ENCODE results near the gene SNX11. TPM values are rescaled to one million over a fixed set of nuclear protein-coding genes. Genes with fewer than 3 reads are reported as not detected.
"Not testable (repeated sequence)": the region's sequence is repeated elsewhere in the genome, so short reads cannot be mapped to it uniquely, and the experiment has no call there.

Gene SNX11
- total and polyA plus RNA-seq, 7 experiments from 2014 or later, result 12.3 to 35.1 (median 16.8) TPM

GRCh38 chr17:48070195-48070594, 37.4 kb upstream of the SNX11 start:
- Mint-ChIP-seq H3K9me3 (no peaks in the 10 kb centered on the region), H3K27me3 (no peaks in the 10 kb centered on the region), H3K4me1 (peaks cover 0 to 13% (median 0%) of the 10 kb centered on the region in 7 donors), H3K27ac (peak overlapping the region in 1 of 9 donors; percentile 38), H3K36me3 (peaks cover 0 to 32% (median 12%) of the 10 kb centered on the region in 5 donors), H3K4me3 (no peak overlapping the region)
- Histone ChIP-seq H3K27me3 (ENCODE audit: control insufficient read depth in 2 of 2, insufficient read depth in 2 of 2, low read length in 2 of 2) (no peaks in the 10 kb centered on the region), H3K4me3 (ENCODE audit: low read length) (no peak overlapping the region), H3K4me1 (ENCODE audit: control insufficient read depth in 2 of 2, insufficient read depth in 2 of 2, low read length in 2 of 2) (no peaks in the 10 kb centered on the region), H3K9me3 (ENCODE audit: control insufficient read depth in 2 of 3, low read length in 3 of 3) (no peaks in the 10 kb centered on the region), H3K36me3 (ENCODE audit: control insufficient read depth in 2 of 3, insufficient read depth in 3 of 3, low read length in 3 of 3) (peaks cover 0 to 48% (median 8%) of the 10 kb centered on the region in 3 experiments), H3K27ac (ENCODE audit: low read depth, low read length) (no peak overlapping the region)
- intact Hi-C loops (cut with micrococcal nuclease), result loop anchor here in 1 of 2 donors (5.0 kb wide), 1 partner anchor 228 kb away; the partner anchor contains the start of gene SCRN2
- ChIA-PET CTCF (interaction anchor here (0.7 kb wide), 1 partner anchor 44 kb away, joined by 3 read pairs; no protein-coding TSS in a partner anchor), POLR2A (interaction anchor here (2.4 kb wide), 1 partner anchor 22 kb away, joined by 7 read pairs; the partner anchor contains the start of gene NFE2L1)
- DNase-seq (no peak), ATAC-seq (no peak)

- ChIA-PET CTCF (interaction anchor here (6.4 kb wide), 1 partner anchor 45 kb away, joined by 66 read pairs; no protein-coding TSS in a partner anchor), POLR2A (no interaction called here)
- no peaks in the 10 kb centered on the region for H3K27me3 ChIP-seq (ENCODE audit: control insufficient read depth in 2 of 2, insufficient read depth in 2 of 2, low read length in 2 of 2)
- no peak for ATAC-seq
- intact Hi-C loops (cut with micrococcal nuclease), result loop anchor here in 1 of 2 donors (5.0 kb wide), 1 partner anchor 229 kb away; the partner anchor contains the start of gene SCRN2
- H3K4me1 Mint-ChIP-seq, result peaks cover 0 to 10% (median 0%) of the 10 kb centered on the region in 7 donors
- no peaks in the 10 kb centered on the region for H3K9me3 ChIP-seq (ENCODE audit: control insufficient read depth in 2 of 3, low read length in 3 of 3)
- no peak for DNase-seq
- H3K4me1 ChIP-seq (ENCODE audit: control insufficient read depth in 2 of 2, insufficient read depth in 2 of 2, low read length in 2 of 2), result no peaks in the 10 kb centered on the region
- no peak overlapping the region for H3K4me3 ChIP-seq (ENCODE audit: low read length)
- H3K9me3 Mint-ChIP-seq, result no peaks in the 10 kb centered on the region
- no peak overlapping the region for H3K4me3 Mint-ChIP-seq
- no peak overlapping the region for H3K27ac Mint-ChIP-seq
- no peaks in the 10 kb centered on the region for H3K27me3 Mint-ChIP-seq
- H3K36me3 ChIP-seq (ENCODE audit: control insufficient read depth in 2 of 3, insufficient read depth in 3 of 3, low read length in 3 of 3), result peaks cover 0 to 50% (median 14%) of the 10 kb centered on the region in 3 experiments
- no peak overlapping the region for H3K27ac ChIP-seq (ENCODE audit: low read depth, low read length)
- H3K36me3 Mint-ChIP-seq, result peaks cover 5 to 24% (median 11%) of the 10 kb centered on the region in 5 donors
Measured at GRCh38 chr17:48071654-48072053, 35.9 kb upstream of the SNX11 start.

GRCh38 chr17:48072811-48073210, 34.8 kb upstream of the SNX11 start:
- not testable (repeated sequence) for H3K27me3 ChIP-seq (ENCODE audit: control insufficient read depth in 2 of 2, insufficient read depth in 2 of 2, low read length in 2 of 2); DNase-seq; H3K27ac ChIP-seq (ENCODE audit: low read depth, low read length); H3K4me1 Mint-ChIP-seq; ATAC-seq; H3K9me3 Mint-ChIP-seq; H3K4me3 ChIP-seq (ENCODE audit: low read length); H3K27me3 Mint-ChIP-seq; H3K9me3 ChIP-seq (ENCODE audit: control insufficient read depth in 2 of 3, low read length in 3 of 3); H3K27ac Mint-ChIP-seq; H3K4me3 Mint-ChIP-seq; H3K4me1 ChIP-seq (ENCODE audit: control insufficient read depth in 2 of 2, insufficient read depth in 2 of 2, low read length in 2 of 2)
- peaks cover 5 to 27% (median 11%) of the 10 kb centered on the region in 5 donors for H3K36me3 Mint-ChIP-seq
- ChIA-PET POLR2A (interaction anchor here (0.6 to 1.1 kb wide), 2 partner anchors 24 to 1304 kb away, joined by 3 to 4 read pairs; partner anchors contain the start of gene NFE2L1), CTCF (interaction anchor here (1.2 to 6.4 kb wide), 4 partner anchors 24 to 123 kb away, joined by 4 to 66 read pairs (median 18); partner anchors contain the start of gene NFE2L1)
- intact Hi-C loops (cut with micrococcal nuclease), result loop anchor here in 1 of 2 donors (5.0 kb wide), 1 partner anchor 231 kb away; the partner anchor contains the start of gene SCRN2
- H3K36me3 ChIP-seq (ENCODE audit: control insufficient read depth in 2 of 3, insufficient read depth in 3 of 3, low read length in 3 of 3), result peaks cover 0 to 44% (median 14%) of the 10 kb centered on the region in 3 experiments

- H3K36me3 ChIP-seq (ENCODE audit: control insufficient read depth in 2 of 3, insufficient read depth in 3 of 3, low read length in 3 of 3), result peaks cover 0 to 37% (median 14%) of the 10 kb centered on the region in 3 experiments
- POLR2A ChIA-PET, result interaction anchor here (0.7 to 3.5 kb wide), 2 partner anchors 48 to 527 kb away, joined by 3 to 14 read pairs; no protein-coding TSS in a partner anchor
- not testable (repeated sequence) for H3K27me3 Mint-ChIP-seq; H3K9me3 Mint-ChIP-seq; H3K27ac Mint-ChIP-seq; H3K9me3 ChIP-seq (ENCODE audit: control insufficient read depth in 2 of 3, low read length in 3 of 3); ATAC-seq; H3K4me1 ChIP-seq (ENCODE audit: control insufficient read depth in 2 of 2, insufficient read depth in 2 of 2, low read length in 2 of 2); DNase-seq; H3K27me3 ChIP-seq (ENCODE audit: control insufficient read depth in 2 of 2, insufficient read depth in 2 of 2, low read length in 2 of 2); H3K4me3 ChIP-seq (ENCODE audit: low read length); H3K4me1 Mint-ChIP-seq; H3K27ac ChIP-seq (ENCODE audit: low read depth, low read length); H3K4me3 Mint-ChIP-seq
- intact Hi-C loops (cut with micrococcal nuclease), result loop anchor here (1.0 to 5.0 kb wide), 8 partner anchors 25 to 231 kb away; partner anchors contain the start of genes NFE2L1 (in 2 of the 2), CDK5RAP3 (in 1 of the 2), COPZ2 (in 1 of the 2) and SCRN2 (in 1 of the 2)
- H3K36me3 Mint-ChIP-seq, result peaks cover 5 to 23% (median 7%) of the 10 kb centered on the region in 5 donors
- CTCF ChIA-PET, result interaction anchor here (0.6 to 6.4 kb wide), 12 partner anchors 12 to 794 kb away, joined by 3 to 66 read pairs (median 4); partner anchors contain the start of genes CDK5RAP3 and NFE2L1
Measured at GRCh38 chr17:48073566-48074094, 33.9 kb upstream of the SNX11 start.

GRCh38 chr17:48074322-48075081, 33.1 kb upstream of the SNX11 start:
- intact Hi-C loops (cut with micrococcal nuclease), result loop anchor here (1.0 to 5.0 kb wide), 8 partner anchors 26 to 232 kb away; partner anchors contain the start of genes NFE2L1 (in 2 of the 2), CDK5RAP3 (in 1 of the 2), COPZ2 (in 1 of the 2) and SCRN2 (in 1 of the 2)
- no peak overlapping the region for H3K4me3 Mint-ChIP-seq
- H3K36me3 Mint-ChIP-seq, result peaks cover 3 to 20% (median 7%) of the 10 kb centered on the region in 5 donors
- Histone ChIP-seq H3K36me3 (ENCODE audit: control insufficient read depth in 2 of 3, insufficient read depth in 3 of 3, low read length in 3 of 3) (peaks cover 0 to 37% (median 14%) of the 10 kb centered on the region in 3 experiments), H3K27ac (ENCODE audit: low read depth, low read length) (no peak overlapping the region), H3K9me3 (ENCODE audit: control insufficient read depth in 2 of 3, low read length in 3 of 3) (no peaks in the 10 kb centered on the region), H3K4me3 (ENCODE audit: low read length) (no peak overlapping the region), H3K27me3 (ENCODE audit: control insufficient read depth in 2 of 2, insufficient read depth in 2 of 2, low read length in 2 of 2) (no peaks in the 10 kb centered on the region), H3K4me1 (ENCODE audit: control insufficient read depth in 2 of 2, insufficient read depth in 2 of 2, low read length in 2 of 2) (no peaks in the 10 kb centered on the region)
- peak; percentile 21 to 74 (median 65) for DNase-seq
- peaks cover 0 to 8% (median 0%) of the 10 kb centered on the region in 7 donors for H3K4me1 Mint-ChIP-seq
- no peaks in the 10 kb centered on the region for H3K27me3 Mint-ChIP-seq
- ChIA-PET POLR2A (interaction anchor here (3.5 kb wide), 1 partner anchor 48 kb away, joined by 14 read pairs; no protein-coding TSS in a partner anchor), CTCF (interaction anchor here (0.7 to 6.4 kb wide), 16 partner anchors 12 to 793 kb away, joined by 3 to 66 read pairs (median 4); partner anchors contain the start of genes CDK5RAP3 and NFE2L1)
- peak; percentile 85 for ATAC-seq
- peak overlapping the region in 2 of 9 donors; percentile 9 to 25 for H3K27ac Mint-ChIP-seq
- H3K9me3 Mint-ChIP-seq, result no peaks in the 10 kb centered on the region

- CTCF ChIA-PET, result interaction anchor here (0.6 to 6.4 kb wide), 5 partner anchors 46 to 541 kb away, joined by 4 to 66 read pairs (median 4); no protein-coding TSS in a partner anchor
- H3K27me3 Mint-ChIP-seq; ATAC-seq; H3K27ac Mint-ChIP-seq; H3K9me3 ChIP-seq (ENCODE audit: control insufficient read depth in 2 of 3, low read length in 3 of 3); H3K9me3 Mint-ChIP-seq; H3K27me3 ChIP-seq (ENCODE audit: control insufficient read depth in 2 of 2, insufficient read depth in 2 of 2, low read length in 2 of 2); intact Hi-C loops (cut with micrococcal nuclease); DNase-seq; H3K4me3 ChIP-seq (ENCODE audit: low read length); H3K27ac ChIP-seq (ENCODE audit: low read depth, low read length); H3K4me3 Mint-ChIP-seq; H3K4me1 ChIP-seq (ENCODE audit: control insufficient read depth in 2 of 2, insufficient read depth in 2 of 2, low read length in 2 of 2): not testable (repeated sequence)
- peaks cover 0 to 29% (median 9%) of the 10 kb centered on the region in 3 experiments for H3K36me3 ChIP-seq (ENCODE audit: control insufficient read depth in 2 of 3, insufficient read depth in 3 of 3, low read length in 3 of 3)
- POLR2A ChIA-PET, result interaction anchor here (1.1 kb wide), 1 partner anchor 31 kb away, joined by 3 read pairs; no protein-coding TSS in a partner anchor
- peaks cover 3 to 16% (median 5%) of the 10 kb centered on the region in 5 donors for H3K36me3 Mint-ChIP-seq
- H3K4me1 Mint-ChIP-seq, result peaks cover 0 to 15% (median 0%) of the 10 kb centered on the region in 7 donors
Measured at GRCh38 chr17:48077152-48077551, 30.4 kb upstream of the SNX11 start.
